ENCODE measurements around the gene PITPNM1. TPM values are rescaled to one million over a fixed set of nuclear protein-coding genes. Genes with fewer than 3 reads are reported as not detected.

Gene PITPNM1
- total RNA-seq, 1 donor from 2014 or later = 40.5 TPM

DNA sequence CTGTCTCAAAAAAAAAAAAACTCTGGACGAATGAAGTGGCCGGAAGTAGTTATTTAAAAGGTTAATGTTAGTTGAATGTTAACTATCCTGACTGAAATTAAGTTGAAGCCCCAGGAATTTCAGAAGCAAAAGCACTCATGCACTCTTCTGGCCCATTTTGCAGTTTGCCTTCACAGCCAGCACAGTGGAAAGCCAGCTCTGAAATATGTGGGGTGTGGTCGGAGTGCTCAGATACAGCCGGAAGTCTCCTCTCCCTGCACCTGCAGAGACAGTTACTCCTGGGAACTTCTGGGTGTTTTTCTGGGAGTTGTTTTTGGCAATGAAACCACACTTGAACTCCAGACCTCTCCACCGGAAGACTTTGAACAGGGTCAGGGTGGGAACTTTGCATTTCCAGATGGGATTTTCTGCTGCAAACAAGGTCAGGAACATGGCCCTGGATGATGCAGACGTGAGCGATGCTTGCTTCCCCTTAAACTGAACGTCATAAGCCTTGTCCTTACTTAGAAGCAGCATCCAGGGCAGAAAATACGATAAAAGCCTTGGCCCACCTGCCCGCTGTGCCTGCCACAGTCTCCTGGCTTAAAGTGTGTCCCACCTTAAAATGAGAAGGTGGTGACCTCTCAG lies 39.6 kb upstream of the PITPNM1 start:
- Mint-ChIP-seq H3K36me3 (ENCODE audit: low read depth) (no peaks in the 10 kb centered on the region), H3K27me3 (ENCODE audit: low read depth) (peaks cover 2% of the 10 kb centered on the region), H3K9me3 (ENCODE audit: low read depth) (no peaks in the 10 kb centered on the region), H3K4me3 (ENCODE audit: unreplicated experiment) (no peak overlapping the region), H3K27ac (ENCODE audit: unreplicated experiment) (no peak overlapping the region), H3K4me1 (ENCODE audit: low read depth) (peaks cover 5% of the 10 kb centered on the region)
- TF ChIP-seq, protein P1, sequence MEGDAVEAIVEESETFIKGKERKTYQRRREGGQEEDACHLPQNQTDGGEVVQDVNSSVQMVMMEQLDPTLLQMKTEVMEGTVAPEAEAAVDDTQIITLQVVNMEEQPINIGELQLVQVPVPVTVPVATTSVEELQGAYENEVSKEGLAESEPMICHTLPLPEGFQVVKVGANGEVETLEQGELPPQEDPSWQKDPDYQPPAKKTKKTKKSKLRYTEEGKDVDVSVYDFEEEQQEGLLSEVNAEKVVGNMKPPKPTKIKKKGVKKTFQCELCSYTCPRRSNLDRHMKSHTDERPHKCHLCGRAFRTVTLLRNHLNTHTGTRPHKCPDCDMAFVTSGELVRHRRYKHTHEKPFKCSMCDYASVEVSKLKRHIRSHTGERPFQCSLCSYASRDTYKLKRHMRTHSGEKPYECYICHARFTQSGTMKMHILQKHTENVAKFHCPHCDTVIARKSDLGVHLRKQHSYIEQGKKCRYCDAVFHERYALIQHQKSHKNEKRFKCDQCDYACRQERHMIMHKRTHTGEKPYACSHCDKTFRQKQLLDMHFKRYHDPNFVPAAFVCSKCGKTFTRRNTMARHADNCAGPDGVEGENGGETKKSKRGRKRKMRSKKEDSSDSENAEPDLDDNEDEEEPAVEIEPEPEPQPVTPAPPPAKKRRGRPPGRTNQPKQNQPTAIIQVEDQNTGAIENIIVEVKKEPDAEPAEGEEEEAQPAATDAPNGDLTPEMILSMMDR (IDR thresholded peaks at IDR 0.05) = no peak
- no peak for DNase-seq (ENCODE audit: low spot score)

DNA sequence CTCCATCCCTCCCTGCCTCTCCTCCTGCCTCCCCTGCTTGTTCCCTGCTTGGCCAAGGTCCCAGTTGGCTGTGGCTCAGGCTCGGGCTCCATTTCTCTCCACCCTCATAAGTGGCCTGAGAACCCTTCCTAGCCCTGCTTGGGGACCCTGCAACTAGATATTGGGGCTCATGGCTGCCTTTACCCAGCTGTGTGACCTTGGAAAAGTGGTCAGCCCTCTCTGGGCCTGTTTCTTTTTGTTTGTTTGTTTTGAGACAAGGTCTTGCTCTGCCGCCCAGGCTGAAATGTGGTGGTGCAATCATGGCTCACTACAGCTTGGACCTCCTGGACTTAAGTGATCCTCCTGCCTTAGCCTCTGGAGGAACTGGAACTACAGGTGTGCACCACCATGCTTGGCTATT lies 38.4 kb upstream of the PITPNM1 start:
- peaks cover 5% of the 10 kb centered on the region for H3K4me1 Mint-ChIP-seq (ENCODE audit: low read depth)
- H3K36me3 Mint-ChIP-seq (ENCODE audit: low read depth) = no peaks in the 10 kb centered on the region
- H3K4me3 Mint-ChIP-seq (ENCODE audit: unreplicated experiment) = no peak overlapping the region
- no peak for DNase-seq (ENCODE audit: low spot score)
- TF ChIP-seq, protein P1 (IDR thresholded peaks at IDR 0.05) = no peak
- no peak overlapping the region for H3K27ac Mint-ChIP-seq (ENCODE audit: unreplicated experiment)
- H3K9me3 Mint-ChIP-seq (ENCODE audit: low read depth) = no peaks in the 10 kb centered on the region
- peaks cover 2% of the 10 kb centered on the region for H3K27me3 Mint-ChIP-seq (ENCODE audit: low read depth)

DNA sequence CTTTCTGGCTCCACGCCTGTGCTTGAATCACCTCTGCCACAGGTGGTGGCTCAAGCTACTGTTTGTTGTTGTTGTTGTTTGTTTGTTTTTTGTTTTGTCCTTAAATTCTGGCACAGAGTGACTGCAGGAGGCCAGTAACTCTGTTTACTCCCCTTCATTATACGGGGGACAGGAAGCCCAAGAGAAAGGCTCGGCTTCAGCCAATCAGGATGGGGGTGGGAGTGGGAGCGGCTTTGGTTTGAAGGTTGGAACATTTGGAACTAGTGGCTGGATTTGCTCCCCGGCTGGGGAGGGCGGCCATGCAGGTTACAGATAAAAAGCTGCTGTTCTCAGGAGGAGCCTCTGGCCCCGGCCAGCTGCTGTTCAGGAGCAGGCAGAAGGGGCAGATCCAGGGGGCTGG lies 37.8 kb upstream of the PITPNM1 start:
- TF ChIP-seq, protein P1 (IDR thresholded peaks at IDR 0.05) = no peak
- H3K9me3 Mint-ChIP-seq (ENCODE audit: low read depth) = no peaks in the 10 kb centered on the region
- H3K27ac Mint-ChIP-seq (ENCODE audit: unreplicated experiment) = no peak overlapping the region
- peaks cover 5% of the 10 kb centered on the region for H3K4me1 Mint-ChIP-seq (ENCODE audit: low read depth)
- H3K27me3 Mint-ChIP-seq (ENCODE audit: low read depth) = peaks cover 2% of the 10 kb centered on the region
- H3K4me3 Mint-ChIP-seq (ENCODE audit: unreplicated experiment) = no peak overlapping the region
- no peak for DNase-seq (ENCODE audit: low spot score)
- H3K36me3 Mint-ChIP-seq (ENCODE audit: low read depth) = no peaks in the 10 kb centered on the region

DNA sequence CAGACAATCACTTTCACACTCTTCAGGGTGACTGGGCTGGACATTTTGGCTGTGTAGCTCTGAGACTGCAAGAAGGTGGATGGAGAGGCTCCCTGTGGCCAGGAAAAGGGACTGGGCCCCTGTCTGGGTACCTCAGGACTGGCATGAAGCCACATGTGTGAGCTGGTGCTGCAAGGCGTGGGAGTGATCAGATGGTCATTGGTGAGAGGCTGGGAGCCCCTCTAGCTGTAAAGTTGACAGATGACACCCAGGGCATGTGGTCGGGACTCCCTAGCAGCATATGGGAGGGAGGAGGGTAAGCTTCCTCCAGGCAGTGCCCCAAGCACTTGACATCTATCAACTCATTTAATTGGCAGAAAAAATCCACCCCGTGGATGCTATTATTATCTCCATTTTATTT lies 37.0 kb upstream of the PITPNM1 start:
- peaks cover 5% of the 10 kb centered on the region for H3K4me1 Mint-ChIP-seq (ENCODE audit: low read depth)
- no peak for DNase-seq (ENCODE audit: low spot score)
- no peaks in the 10 kb centered on the region for H3K9me3 Mint-ChIP-seq (ENCODE audit: low read depth)
- peaks cover 2% of the 10 kb centered on the region for H3K27me3 Mint-ChIP-seq (ENCODE audit: low read depth)
- no peak overlapping the region for H3K4me3 Mint-ChIP-seq (ENCODE audit: unreplicated experiment)
- H3K36me3 Mint-ChIP-seq (ENCODE audit: low read depth) = no peaks in the 10 kb centered on the region
- TF ChIP-seq, protein P1 (IDR thresholded peaks at IDR 0.05) = no peak
- H3K27ac Mint-ChIP-seq (ENCODE audit: unreplicated experiment) = no peak overlapping the region

DNA sequence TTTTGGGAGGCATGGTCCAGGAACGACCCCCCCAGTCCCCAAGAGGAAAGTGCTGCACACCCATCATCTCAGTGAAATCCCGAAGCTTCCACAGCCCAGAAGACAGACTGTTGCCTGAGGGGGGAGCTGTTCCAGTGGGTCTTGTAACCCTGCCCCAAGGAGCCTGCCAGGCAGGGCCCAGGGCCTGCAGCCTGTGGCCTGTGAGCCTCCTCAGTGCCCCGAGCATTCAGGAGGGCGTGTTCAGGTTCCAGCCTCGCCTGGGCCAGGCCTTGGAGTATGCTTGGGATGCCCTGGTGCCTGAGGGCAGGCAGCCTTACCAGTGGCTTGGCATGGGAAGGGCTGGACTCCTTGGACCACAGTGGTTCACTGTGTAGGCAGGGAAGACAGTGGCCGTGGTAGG lies 36.0 kb upstream of the PITPNM1 start:
- Mint-ChIP-seq H3K9me3 (ENCODE audit: low read depth) (no peaks in the 10 kb centered on the region), H3K4me1 (ENCODE audit: low read depth) (peaks cover 5% of the 10 kb centered on the region), H3K27ac (ENCODE audit: unreplicated experiment) (no peak overlapping the region), H3K4me3 (ENCODE audit: unreplicated experiment) (no peak overlapping the region), H3K27me3 (ENCODE audit: low read depth) (no peaks in the 10 kb centered on the region), H3K36me3 (ENCODE audit: low read depth) (no peaks in the 10 kb centered on the region)
- DNase-seq (ENCODE audit: low spot score) = no peak
- TF ChIP-seq, protein P1 (IDR thresholded peaks at IDR 0.05) = no peak

Data from chondrocyte (in vitro differentiated cells).